Transverse colon (tissue), 4 donors: ENCODE results near the gene UTP25. TPM values are rescaled to one million over a fixed set of nuclear protein-coding genes. Genes with fewer than 3 reads are reported as not detected.
A peak's percentile ranks its signal among the peaks of the same experiment; 100 is the strongest.

Experiments
- DNase-seq: peaks from one replicate; pipeline ENCODE4 v3.0.0-alpha.2; 2019
- H3K27ac ChIP-seq, 4 donors: fragments of 200-600 bp; sonication (generic); 2 replicates each; pipeline ENCODE4 v1.5.1; 2016 to 2018; ENCODE audit warnings: inconsistent platforms in 4 of 4
- H3K27me3 ChIP-seq: fragments of 200-600 bp; sonication (generic); 2 replicates; pipeline ENCODE4 v1.5.1; 2017; ENCODE audit warnings: inconsistent platforms
- H3K36me3 ChIP-seq, 4 donors: fragments of 200-600 bp; sonication (generic); 2 replicates each; pipeline ENCODE4 v1.5.1; 2017 to 2019; ENCODE audit warnings: inconsistent platforms in 4 of 4
- H3K4me1 ChIP-seq, 4 donors: fragments of 200-600 bp; sonication (generic); 2 replicates each; pipeline ENCODE4 v1.5.1; 2017 to 2020; ENCODE audit warnings: inconsistent platforms in 4 of 4
- H3K4me3 ChIP-seq, 4 donors: fragments of 200-600 bp; sonication (generic); 1 replicate in 1 of 4; 2 replicates in 3 of 4; pipeline versions ENCODE4 v1.5.1 to v1.6.1; 2017 to 2019; ENCODE audit warnings: inconsistent platforms in 4 of 4
- H3K9me3 ChIP-seq, 2 donors: fragments of 200-600 bp; sonication (generic); 2 replicates each; pipeline ENCODE4 v1.5.1; 2017 to 2019; ENCODE audit warnings: inconsistent platforms in 2 of 2
- CTCF ChIP-seq, 5 experiments: fragments of 200-600 bp in 3 of 5; fragments of 450-650 bp in 2 of 5; sonication (generic) in 3 of 5; IDR thresholded peaks; 1 replicate in 2 of 5; 2 replicates in 3 of 5; pipeline ENCODE4 v1.5.1; 2016 to 2017; ENCODE audit warnings: antibody characterized with exemption in 5 of 5, inconsistent platforms in 3 of 5, mild to moderate bottlenecking in 2 of 5, moderate library complexity in 1 of 5
- EP300 ChIP-seq: sonication (generic); formaldehyde crosslinking; IDR thresholded peaks from one replicate; pipeline ENCODE4 v1.6.1; 2017; ENCODE audit warnings: antibody characterized with exemption, low read depth
- POLR2A ChIP-seq: fragments of 450-650 bp; IDR thresholded peaks from one replicate; pipeline ENCODE4 v1.6.1; 2016; ENCODE audit warnings: antibody characterized with exemption, mild to moderate bottlenecking, moderate library complexity
- POLR2AphosphoS5 ChIP-seq, 3 donors: sonication (generic); formaldehyde crosslinking; IDR thresholded peaks; one replicate each; pipeline ENCODE4 v1.6.1; 2016; ENCODE audit warnings: antibody characterized with exemption in 3 of 3
- WGBS, 2 donors: methylation state at CpG; one replicate each; pipeline ENCODE4 v1.1.5; 2018; ENCODE audit warnings: low coverage in 1 of 2; 5-methylcytosine and 5-hydroxymethylcytosine counted together
- in situ Hi-C, 4 donors: fragments of 200-750 bp; cut with MboI; loops; one replicate each; pipeline versions ENCODE4 v1.15.0 to v1.15.1; 2017; ENCODE audit warnings: low sequenced_read_pairs in 3 of 4, low pct_ligation_motif_present in 1 of 4, low pct_unique_long_range_greater_than_20kb in 1 of 4
- intact Hi-C: fragments of 100-400 bp; cut with DNase I; formaldehyde crosslinking; loops from one replicate; pipeline ENCODE4 v1.15.1; 2023; ENCODE audit warnings: low total_unique reads
- total RNA-seq, 4 donors: library from RNA; depleted of rRNA; stranded (reverse); fragments of >200 nt; gene quantifications; one replicate each; pipeline ENCODE4 v1.1.0, GENCODE V29; 2016

The UTP25 gene
- total RNA-seq, 4 donors from 2014 or later, result 1.1 to 13.7 (median 6.1) TPM

DNA sequence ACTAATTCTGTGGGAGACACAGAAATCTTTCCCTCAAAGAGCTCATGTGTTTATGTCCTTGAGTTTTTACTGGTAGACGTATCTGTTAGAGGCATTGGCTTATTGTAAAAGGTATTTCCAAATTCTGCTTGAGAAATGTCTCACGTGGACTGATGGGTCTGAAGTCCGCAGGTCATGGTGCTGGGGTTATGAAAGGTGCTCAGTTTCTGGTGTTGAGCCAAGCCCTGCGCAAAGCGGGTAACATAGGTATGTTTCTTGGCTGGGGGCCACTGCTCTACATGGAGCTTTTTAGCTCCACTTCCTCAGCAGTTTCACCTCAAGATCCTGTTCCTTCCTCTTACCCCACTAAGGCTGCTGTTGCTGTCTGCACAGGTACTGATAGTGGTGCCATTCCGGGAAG, 10.8 kb downstream of the UTP25 start:
- in situ Hi-C loops (no loop called here), intact Hi-C loops (no loop called here)
- 76 to 89% methylated on average over 3 to 6 of the region's 6 CpGs for WGBS, 2 donors
- no peak for DNase-seq
- H3K4me1 ChIP-seq, result no peaks in the 10 kb centered on the region
- no peaks in the 10 kb centered on the region for H3K9me3 ChIP-seq
- peaks cover 0 to 89% (median 36%) of the 10 kb centered on the region in 4 donors for H3K36me3 ChIP-seq
- no peak overlapping the region for H3K4me3 ChIP-seq
- no peak for TF ChIP-seq POLR2A
- no peak for TF ChIP-seq POLR2AphosphoS5 (IDR thresholded peaks at IDR 0.05)
- TF ChIP-seq CTCF (IDR thresholded peaks at IDR 0.05), result no peak
- no peak for TF ChIP-seq EP300
- H3K27ac ChIP-seq, result no peak overlapping the region
- H3K27me3 ChIP-seq, result no peaks in the 10 kb centered on the region

- Histone ChIP-seq H3K27ac (peak overlapping the region in 3 of 4 donors; percentile 31 to 56 (median 51)), H3K4me1 (no peaks in the 10 kb centered on the region), H3K36me3 (peaks cover 0 to 85% (median 34%) of the 10 kb centered on the region in 4 donors), H3K4me3 (no peak overlapping the region), H3K9me3 (no peaks in the 10 kb centered on the region), H3K27me3 (no peaks in the 10 kb centered on the region)
- in situ Hi-C loops, result no loop called here
- peak in 1 of 3 donors; percentile 3 for TF ChIP-seq POLR2AphosphoS5 (IDR thresholded peaks at IDR 0.05)
- no peak for TF ChIP-seq CTCF (IDR thresholded peaks at IDR 0.05)
- TF ChIP-seq EP300, result no peak
- no peak for DNase-seq
- WGBS, 2 donors, result 57 to 66% methylated on average over 3 to 5 of the region's 5 CpGs
- intact Hi-C loops, result no loop called here
Observed at GRCh38 chr1:209839875-209840546, 12.2 kb downstream of the UTP25 start.

GRCh38 chr1:209840611-209841010, 12.8 kb downstream of the UTP25 start:
- H3K27ac ChIP-seq, result peak overlapping the region in 3 of 4 donors; percentile 12 to 56 (median 51)
- H3K27me3 ChIP-seq, result no peaks in the 10 kb centered on the region
- H3K36me3 ChIP-seq, result peaks cover 0 to 79% (median 34%) of the 10 kb centered on the region in 4 donors
- no peak for DNase-seq
- H3K4me3 ChIP-seq, result no peak overlapping the region
- no peaks in the 10 kb centered on the region for H3K9me3 ChIP-seq
- no peaks in the 10 kb centered on the region for H3K4me1 ChIP-seq
- WGBS, 2 donors, result 88 to 90% methylated on average over 5 of the region's 5 CpGs
- TF ChIP-seq CTCF (IDR thresholded peaks at IDR 0.05), result no peak
- no peak for TF ChIP-seq POLR2A
- no peak for TF ChIP-seq EP300
- TF ChIP-seq POLR2AphosphoS5 (IDR thresholded peaks at IDR 0.05), result no peak
- in situ Hi-C loops, result no loop called here
- intact Hi-C loops, result no loop called here

- WGBS, 2 donors, result 83 to 89% methylated on average over 6 of the region's 6 CpGs
- Histone ChIP-seq H3K27me3 (no peaks in the 10 kb centered on the region), H3K36me3 (peaks cover 0 to 55% (median 18%) of the 10 kb centered on the region in 4 donors), H3K4me1 (no peaks in the 10 kb centered on the region), H3K27ac (no peak overlapping the region), H3K4me3 (no peak overlapping the region), H3K9me3 (no peaks in the 10 kb centered on the region)
- intact Hi-C loops, result no loop called here
- DNase-seq, result no peak
- in situ Hi-C loops, result no loop called here
- TF ChIP-seq CTCF (IDR thresholded peaks at IDR 0.05) (no peak), POLR2AphosphoS5 (IDR thresholded peaks at IDR 0.05) (no peak), EP300 (no peak), POLR2A (no peak)
Observed at GRCh38 chr1:209844695-209845407, 17.1 kb downstream of the UTP25 start.
